Endodermal cell (in vitro differentiated cells): ENCODE results near the gene NOS3. TPM values are rescaled to one million over a fixed set of nuclear protein-coding genes. Genes with fewer than 3 reads are reported as not detected.
"Not testable (repeated sequence)": the region's sequence is repeated elsewhere in the genome, so short reads cannot be mapped to it uniquely, and the experiment has no call there.

Experiments
- DNase-seq: peaks from one replicate; pipeline ENCODE4 v3.0.0-alpha.2; 2017
- H3K27ac ChIP-seq: 2 replicates; pipeline ENCODE4 v1.5.1; 2013; ENCODE audit warnings: mild to moderate bottlenecking, low read depth, low read length, moderate library complexity
- H3K27me3 ChIP-seq: 2 replicates; pipeline ENCODE4 v1.6.1; 2013; ENCODE audit warnings: mild to moderate bottlenecking, low read length, moderate library complexity; ENCODE audit not compliant: insufficient read depth, control insufficient read depth, poor library complexity, severe bottlenecking
- H3K36me3 ChIP-seq: 2 replicates; pipeline ENCODE4 v1.7.0; 2013; ENCODE audit warnings: mild to moderate bottlenecking, low read length, moderate library complexity; ENCODE audit not compliant: control insufficient read depth, insufficient read depth
- H3K4me1 ChIP-seq: one replicate; pipeline ENCODE4 v1.7.0; 2013; ENCODE audit warnings: low read length; ENCODE audit not compliant: control insufficient read depth, insufficient read depth
- H3K4me3 ChIP-seq: 2 replicates; pipeline ENCODE4 v1.5.1; 2013; ENCODE audit warnings: mild to moderate bottlenecking, low read length, moderate library complexity
- H3K9ac ChIP-seq: 2 replicates; pipeline ENCODE4 v1.6.1; 2013; ENCODE audit warnings: mild to moderate bottlenecking, low read length, moderate library complexity; ENCODE audit not compliant: poor library complexity, severe bottlenecking; ENCODE audit errors: extremely low read depth
- H3K9me3 ChIP-seq: 2 replicates; pipeline ENCODE4 v1.6.1; 2013; ENCODE audit warnings: mild to moderate bottlenecking, low read length, moderate library complexity; ENCODE audit not compliant: control insufficient read depth
- H3K27ac Mint-ChIP-seq: 2 replicates; pipeline ENCODE4 v1.8.0; 2020; ENCODE audit warnings: mixed read lengths
- H3K27me3 Mint-ChIP-seq: 2 replicates; pipeline ENCODE4 v1.8.0; 2021; ENCODE audit warnings: mild to moderate bottlenecking, mixed read lengths; ENCODE audit not compliant: insufficient read depth
- H3K36me3 Mint-ChIP-seq: 2 replicates; pipeline ENCODE4 v1.8.0; 2020; ENCODE audit warnings: low read depth, mixed read lengths
- H3K4me1 Mint-ChIP-seq: 2 replicates; pipeline ENCODE4 v1.8.0; 2020; ENCODE audit warnings: mixed read lengths
- H3K4me3 Mint-ChIP-seq: 2 replicates; pipeline ENCODE4 v1.8.0; 2020; ENCODE audit warnings: mild to moderate bottlenecking, moderate library complexity, mixed read lengths
- H3K9me3 Mint-ChIP-seq: 2 replicates; pipeline ENCODE4 v1.8.0; 2020; ENCODE audit warnings: mild to moderate bottlenecking, mixed read lengths
- WGBS, 2 experiments: methylation state at CpG; one replicate each; pipeline versions ENCODE4 v1.1.5 to v1.1.7; 2013; ENCODE audit warnings: missing lambda C conversion rate in 2 of 2, mixed read lengths in 1 of 2; ENCODE audit not compliant: insufficient coverage in 1 of 2, insufficient read length in 1 of 2; 5-methylcytosine and 5-hydroxymethylcytosine counted together
- total RNA-seq, 2 donors: library from RNA; stranded (reverse); fragmentation: NEBNext Ultra II Directional in 1 of 2; extraction: Animal tissue kit (Norgen Biotek cat#: 25700) in 1 of 2; gene quantifications; 2 replicates in 1 of 2; 3 replicates in 1 of 2; pipeline ENCODE4 v1.2.1, GENCODE V29; 2021
- TF ChIP-seq, protein P1 (sequence below): fragments of 200-600 bp; sonication (generic); conservative IDR thresholded peaks from 2 replicates; pipeline ENCODE4 v1.5.0; 2021; ENCODE audit warnings: antibody characterized with exemption, mild to moderate bottlenecking

Gene NOS3
- total RNA-seq, 2 donors from 2014 or later: 2.3 to 9.1 TPM

DNA sequence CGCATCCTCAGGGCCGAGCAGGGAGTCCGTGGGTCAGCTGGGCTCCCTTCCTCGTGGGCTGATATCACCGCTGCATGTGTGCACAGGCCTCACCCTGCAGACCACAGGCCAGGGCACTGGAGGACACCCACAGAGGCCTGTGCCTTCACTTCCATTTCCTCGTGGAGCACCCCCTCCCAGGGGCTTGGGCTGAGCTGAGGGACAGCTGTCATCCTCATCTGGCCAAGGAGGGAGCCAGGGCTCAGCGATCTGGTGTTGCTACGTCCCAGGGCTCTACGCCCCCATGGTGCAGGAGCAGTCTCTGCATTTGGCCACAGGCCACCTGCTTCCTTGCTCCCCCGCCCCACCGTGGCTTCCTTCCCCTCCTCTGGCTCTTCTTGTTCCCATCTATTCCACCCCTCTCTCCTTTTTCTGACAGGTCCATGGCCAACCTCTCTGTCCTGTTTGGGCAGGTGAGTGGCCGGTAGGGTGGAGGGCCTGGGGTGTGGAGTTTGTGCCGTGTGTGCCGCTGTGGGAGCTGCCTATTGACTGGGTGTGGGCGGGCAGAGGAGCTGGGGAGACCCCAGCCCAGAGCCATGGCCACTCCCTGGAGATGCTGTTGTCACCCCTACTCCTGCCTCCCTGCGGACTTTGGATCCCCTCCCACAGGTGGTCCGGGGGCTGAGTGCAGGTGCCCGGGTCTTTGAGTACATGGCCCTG lies 49.2 kb downstream of the NOS3 start:
- no peaks in the 10 kb centered on the region for H3K27me3 ChIP-seq
- 87 to 90% methylated on average over 11 to 18 of the region's 18 CpGs for WGBS, 2 experiments
- no peak overlapping the region for H3K9ac ChIP-seq
- no peaks in the 10 kb centered on the region for H3K9me3 Mint-ChIP-seq
- H3K36me3 ChIP-seq: peaks cover 6% of the 10 kb centered on the region
- H3K4me3 ChIP-seq: no peak overlapping the region
- H3K4me1 ChIP-seq: peaks cover 6% of the 10 kb centered on the region
- DNase-seq: no peak
- peak overlapping the region; percentile 16 for H3K27ac Mint-ChIP-seq
- H3K27ac ChIP-seq: no peak overlapping the region
- no peaks in the 10 kb centered on the region for H3K27me3 Mint-ChIP-seq
- no peak overlapping the region for H3K4me3 Mint-ChIP-seq
- H3K9me3 ChIP-seq: no peaks in the 10 kb centered on the region
- TF ChIP-seq, protein P1, sequence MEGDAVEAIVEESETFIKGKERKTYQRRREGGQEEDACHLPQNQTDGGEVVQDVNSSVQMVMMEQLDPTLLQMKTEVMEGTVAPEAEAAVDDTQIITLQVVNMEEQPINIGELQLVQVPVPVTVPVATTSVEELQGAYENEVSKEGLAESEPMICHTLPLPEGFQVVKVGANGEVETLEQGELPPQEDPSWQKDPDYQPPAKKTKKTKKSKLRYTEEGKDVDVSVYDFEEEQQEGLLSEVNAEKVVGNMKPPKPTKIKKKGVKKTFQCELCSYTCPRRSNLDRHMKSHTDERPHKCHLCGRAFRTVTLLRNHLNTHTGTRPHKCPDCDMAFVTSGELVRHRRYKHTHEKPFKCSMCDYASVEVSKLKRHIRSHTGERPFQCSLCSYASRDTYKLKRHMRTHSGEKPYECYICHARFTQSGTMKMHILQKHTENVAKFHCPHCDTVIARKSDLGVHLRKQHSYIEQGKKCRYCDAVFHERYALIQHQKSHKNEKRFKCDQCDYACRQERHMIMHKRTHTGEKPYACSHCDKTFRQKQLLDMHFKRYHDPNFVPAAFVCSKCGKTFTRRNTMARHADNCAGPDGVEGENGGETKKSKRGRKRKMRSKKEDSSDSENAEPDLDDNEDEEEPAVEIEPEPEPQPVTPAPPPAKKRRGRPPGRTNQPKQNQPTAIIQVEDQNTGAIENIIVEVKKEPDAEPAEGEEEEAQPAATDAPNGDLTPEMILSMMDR: no peak
- peaks cover 3% of the 10 kb centered on the region for H3K4me1 Mint-ChIP-seq
- peaks cover 13% of the 10 kb centered on the region for H3K36me3 Mint-ChIP-seq

DNA sequence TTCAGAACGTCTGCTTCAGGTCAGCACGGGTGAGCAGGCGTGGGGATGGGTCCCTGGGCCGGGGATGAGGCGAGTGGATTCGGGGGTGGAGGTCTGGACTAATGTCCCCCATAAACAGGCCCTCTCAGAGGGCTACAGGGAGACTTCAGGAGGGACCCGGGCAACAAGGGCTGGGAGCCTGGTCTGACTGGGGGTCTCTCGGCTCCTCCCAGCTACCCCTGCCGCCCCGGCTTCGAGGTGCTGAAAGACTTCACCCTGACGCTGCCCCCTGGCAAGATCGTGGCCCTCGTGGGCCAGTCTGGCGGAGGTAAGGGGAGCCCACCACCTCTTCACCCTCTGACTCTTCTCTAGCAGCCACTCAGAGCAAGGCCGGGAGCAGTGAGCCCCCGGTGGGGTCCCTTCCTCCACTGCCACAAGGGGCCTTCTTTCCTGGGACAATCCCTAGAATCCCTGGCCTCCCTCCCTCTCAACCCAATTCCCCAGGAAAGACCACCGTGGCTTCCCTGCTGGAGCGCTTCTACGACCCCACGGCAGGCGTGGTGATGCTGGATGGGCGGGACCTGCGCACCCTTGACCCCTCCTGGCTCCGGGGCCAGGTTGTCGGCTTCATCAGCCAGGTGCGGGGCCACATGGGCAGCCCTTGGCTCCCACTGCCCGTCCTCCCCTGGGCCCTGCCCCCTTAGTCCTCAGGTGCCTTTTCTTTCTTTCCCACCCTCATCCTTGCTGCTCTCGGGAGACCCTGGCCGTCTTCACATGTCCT lies 50.0 kb downstream of the NOS3 start:
- 92 to 95% methylated on average over 19 to 30 of the region's 30 CpGs for WGBS, 2 experiments
- no peak overlapping the region for H3K4me3 Mint-ChIP-seq
- no peak overlapping the region for H3K27ac ChIP-seq
- H3K36me3 ChIP-seq: peaks cover 6% of the 10 kb centered on the region
- peaks cover 3% of the 10 kb centered on the region for H3K4me1 Mint-ChIP-seq
- peaks cover 6% of the 10 kb centered on the region for H3K4me1 ChIP-seq
- no peaks in the 10 kb centered on the region for H3K9me3 Mint-ChIP-seq
- DNase-seq: no peak
- H3K27me3 ChIP-seq: no peaks in the 10 kb centered on the region
- H3K9ac ChIP-seq: no peak overlapping the region
- no peaks in the 10 kb centered on the region for H3K9me3 ChIP-seq
- no peak overlapping the region for H3K27ac Mint-ChIP-seq
- peaks cover 14% of the 10 kb centered on the region for H3K36me3 Mint-ChIP-seq
- H3K27me3 Mint-ChIP-seq: no peaks in the 10 kb centered on the region
- no peak overlapping the region for H3K4me3 ChIP-seq
- TF ChIP-seq, protein P1: no peak

DNA sequence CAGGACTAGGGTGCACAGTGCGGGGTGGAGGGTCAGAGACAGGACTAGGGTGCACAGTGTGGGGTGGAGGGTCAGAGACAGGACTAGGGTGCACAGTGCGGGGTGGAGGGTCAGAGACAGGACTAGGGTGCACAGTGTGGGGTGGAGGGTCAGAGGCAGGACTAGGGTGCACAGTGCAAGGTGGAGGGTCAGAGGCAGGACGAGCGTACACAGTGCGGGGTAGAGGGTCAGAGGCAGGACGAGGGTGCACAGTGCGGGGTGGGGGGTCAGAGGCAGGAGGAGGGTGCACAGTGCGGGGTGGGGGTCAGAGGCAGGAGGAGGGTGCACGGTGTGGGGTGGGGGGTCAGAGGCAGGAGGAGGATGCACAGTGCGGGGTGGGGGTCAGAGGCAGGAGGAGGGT lies 52.6 kb downstream of the NOS3 start:
- not testable (repeated sequence) for H3K9me3 Mint-ChIP-seq, H3K9me3 ChIP-seq, H3K36me3 Mint-ChIP-seq, H3K27me3 ChIP-seq, H3K4me3 ChIP-seq, H3K36me3 ChIP-seq, H3K27me3 Mint-ChIP-seq, H3K27ac Mint-ChIP-seq, H3K4me3 Mint-ChIP-seq, H3K9ac ChIP-seq, DNase-seq, H3K4me1 ChIP-seq, H3K4me1 Mint-ChIP-seq, H3K27ac ChIP-seq
- WGBS, 2 experiments: 90% methylated on average over 10 of the region's 10 CpGs; no CpG with 5 or more reads in 1 of the 2 experiments
